ENCODE data around the gene ENDOU. TPM values are rescaled to one million over a fixed set of nuclear protein-coding genes. Genes with fewer than 3 reads are reported as not detected.

ENDOU gene
- total RNA-seq, 1 donor from 2014 or later = not detected

DNA sequence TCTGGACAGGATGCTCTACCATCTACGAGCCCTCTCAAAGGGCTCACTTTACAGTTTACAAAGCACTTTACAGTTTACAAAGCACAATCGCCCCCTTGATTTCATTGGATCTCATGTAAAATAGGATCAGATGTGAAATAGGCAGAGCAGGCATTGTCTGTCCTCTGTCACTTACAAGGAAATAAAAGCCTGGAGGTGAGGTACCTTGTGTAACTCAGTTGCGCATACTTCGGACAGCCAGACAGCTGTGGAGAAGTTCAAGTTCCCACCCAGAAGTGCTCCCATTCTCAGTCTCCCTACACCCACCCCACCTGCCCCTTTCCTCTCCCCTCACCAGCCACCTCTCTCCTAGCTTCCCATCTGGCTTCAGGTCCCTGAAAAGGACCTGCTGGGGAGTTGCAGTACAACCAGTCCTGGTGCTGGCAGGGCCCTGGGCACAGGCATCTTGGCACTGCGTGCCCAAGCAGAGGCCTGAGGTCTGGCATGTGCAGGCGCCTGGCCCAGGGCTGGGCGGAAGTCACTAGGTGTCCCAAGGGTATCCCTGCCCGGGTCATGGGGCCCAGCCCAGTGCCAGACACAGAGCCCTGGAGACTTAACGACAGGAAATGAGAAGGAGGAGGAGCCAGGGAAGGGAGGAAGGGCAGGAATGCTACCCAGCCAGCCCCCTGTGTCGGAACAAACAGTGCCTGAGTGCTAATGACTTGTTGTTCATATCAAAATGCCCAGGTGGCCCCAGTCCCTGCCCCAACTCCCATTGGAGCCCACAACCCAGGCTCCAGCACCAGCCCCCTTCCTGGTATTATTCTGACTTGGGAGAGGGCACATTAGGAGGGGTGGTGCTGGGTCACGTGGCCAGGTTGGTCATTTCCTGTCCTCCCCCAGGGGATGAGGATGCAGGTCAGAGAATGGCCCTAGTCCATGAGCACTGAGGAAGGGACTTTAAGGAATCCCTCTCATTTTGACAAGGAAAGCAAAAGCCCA, 28.0 kb upstream of the ENDOU start:
- no peaks in the 10 kb centered on the region for H3K27me3 Mint-ChIP-seq (ENCODE audit: low read depth)
- no peak for DNase-seq (ENCODE audit: low spot score)
- no peak overlapping the region for H3K27ac Mint-ChIP-seq
- H3K9me3 Mint-ChIP-seq = no peaks in the 10 kb centered on the region
- intact Hi-C loops (cut with micrococcal nuclease) = no loop called here
- H3K4me1 Mint-ChIP-seq (ENCODE audit: low read depth) = peaks cover 31% of the 10 kb centered on the region
- H3K36me3 Mint-ChIP-seq (ENCODE audit: low read depth) = no peaks in the 10 kb centered on the region
- H3K4me3 Mint-ChIP-seq (ENCODE audit: low read depth) = no peak overlapping the region

DNA sequence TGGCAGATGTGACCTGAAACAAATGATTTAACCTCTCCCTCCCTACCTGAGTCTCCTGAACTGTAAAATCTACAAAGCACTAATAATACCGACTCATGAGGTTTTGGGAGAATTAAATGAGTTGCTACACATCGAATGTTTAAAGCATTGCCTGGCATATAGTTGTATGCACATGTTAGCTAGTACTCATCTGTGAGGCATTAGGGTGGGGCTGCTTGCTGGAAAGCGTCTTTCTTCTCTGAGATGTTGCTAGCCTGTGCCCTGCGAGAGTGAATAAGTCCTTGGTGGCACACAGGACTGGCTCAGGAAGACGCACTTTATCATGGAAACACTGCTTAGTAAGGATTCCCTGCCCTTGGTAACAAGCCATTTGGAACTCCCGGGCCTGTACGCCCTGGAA, 27.3 kb upstream of the ENDOU start:
- DNase-seq (ENCODE audit: low spot score) = no peak
- Mint-ChIP-seq H3K36me3 (ENCODE audit: low read depth) (no peaks in the 10 kb centered on the region), H3K27ac (no peak overlapping the region), H3K27me3 (ENCODE audit: low read depth) (no peaks in the 10 kb centered on the region), H3K4me3 (ENCODE audit: low read depth) (no peak overlapping the region), H3K4me1 (ENCODE audit: low read depth) (peaks cover 31% of the 10 kb centered on the region), H3K9me3 (no peaks in the 10 kb centered on the region)
- intact Hi-C loops (cut with micrococcal nuclease) = no loop called here

DNA sequence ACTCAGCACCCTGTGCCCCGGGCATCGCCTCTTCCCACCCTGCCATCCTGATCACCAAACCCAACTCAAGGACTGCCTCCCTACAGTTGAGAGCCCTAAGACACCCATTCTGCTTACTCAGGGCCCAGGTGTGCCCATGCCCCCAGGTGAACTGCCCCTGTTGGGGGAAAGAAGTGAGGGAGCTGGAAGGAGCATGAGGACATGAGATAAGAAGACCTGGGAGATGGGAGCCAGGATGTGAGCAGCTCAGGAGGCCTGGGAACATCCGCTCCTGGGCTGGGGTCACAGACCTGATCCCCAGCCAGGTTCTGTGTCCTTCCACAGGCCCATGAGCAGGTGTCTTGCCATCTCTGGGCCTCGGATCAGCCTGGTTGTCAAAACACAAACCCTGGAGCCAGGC, 26.8 kb upstream of the ENDOU start:
- Mint-ChIP-seq H3K27ac (no peak overlapping the region), H3K4me1 (ENCODE audit: low read depth) (peaks cover 26% of the 10 kb centered on the region), H3K27me3 (ENCODE audit: low read depth) (no peaks in the 10 kb centered on the region), H3K36me3 (ENCODE audit: low read depth) (no peaks in the 10 kb centered on the region), H3K4me3 (ENCODE audit: low read depth) (no peak overlapping the region), H3K9me3 (no peaks in the 10 kb centered on the region)
- no peak for DNase-seq (ENCODE audit: low spot score)
- intact Hi-C loops (cut with micrococcal nuclease) = no loop called here

DNA sequence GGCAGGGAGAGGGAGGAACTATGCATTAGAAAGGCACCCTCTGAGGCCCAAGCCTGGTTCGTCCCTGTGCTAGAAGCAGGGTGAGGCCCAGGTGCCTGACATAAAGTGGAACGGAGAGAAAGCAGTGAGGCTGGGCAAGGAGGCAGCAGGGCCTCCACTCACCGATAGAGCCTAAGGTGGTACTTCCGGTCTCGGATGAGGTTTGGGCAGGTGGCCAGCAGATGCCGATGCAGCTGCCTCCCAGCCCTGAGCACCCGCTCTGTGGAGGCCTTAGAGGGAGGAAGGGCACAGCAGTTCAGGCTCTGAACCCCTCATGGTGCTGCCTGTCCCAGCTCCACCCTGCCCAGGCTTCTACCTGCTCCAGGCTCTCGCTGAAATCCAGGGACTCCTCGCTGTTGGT, 26.3 kb upstream of the ENDOU start:
- no peak overlapping the region for H3K4me3 Mint-ChIP-seq (ENCODE audit: low read depth)
- H3K36me3 Mint-ChIP-seq (ENCODE audit: low read depth) = no peaks in the 10 kb centered on the region
- peaks cover 24% of the 10 kb centered on the region for H3K4me1 Mint-ChIP-seq (ENCODE audit: low read depth)
- DNase-seq (ENCODE audit: low spot score) = no peak
- H3K27ac Mint-ChIP-seq = no peak overlapping the region
- no peaks in the 10 kb centered on the region for H3K9me3 Mint-ChIP-seq
- intact Hi-C loops (cut with micrococcal nuclease) = no loop called here
- H3K27me3 Mint-ChIP-seq (ENCODE audit: low read depth) = no peaks in the 10 kb centered on the region

DNA sequence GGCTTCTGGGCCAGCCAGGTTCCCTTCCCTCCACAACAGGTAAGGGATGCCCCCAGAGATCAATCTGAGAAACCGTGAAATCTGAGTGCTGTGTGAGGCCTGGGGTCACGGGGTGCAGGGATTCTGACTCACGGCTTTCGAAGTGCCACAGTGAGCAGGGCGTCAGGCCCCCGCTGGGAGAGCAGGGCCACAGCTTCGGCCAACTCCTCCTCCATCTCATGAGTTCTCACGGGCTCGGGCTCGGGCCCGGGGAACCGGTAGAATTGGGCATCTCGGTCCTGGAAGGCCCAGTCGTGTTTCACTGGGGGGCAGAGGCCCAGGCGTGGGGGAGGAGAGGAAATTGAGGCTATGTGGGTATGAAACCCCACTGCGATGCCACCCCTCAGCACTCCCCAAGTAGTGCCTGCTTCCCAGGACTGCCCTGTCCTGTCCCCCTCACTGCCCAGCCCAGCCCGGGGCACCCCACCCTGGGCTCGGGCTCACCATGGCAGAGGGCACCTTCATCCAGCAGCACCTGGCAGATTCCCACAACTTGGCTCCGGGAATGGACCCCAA, 25.7 kb upstream of the ENDOU start:
- intact Hi-C loops (cut with micrococcal nuclease) = no loop called here
- H3K27me3 Mint-ChIP-seq (ENCODE audit: low read depth) = no peaks in the 10 kb centered on the region

DNA sequence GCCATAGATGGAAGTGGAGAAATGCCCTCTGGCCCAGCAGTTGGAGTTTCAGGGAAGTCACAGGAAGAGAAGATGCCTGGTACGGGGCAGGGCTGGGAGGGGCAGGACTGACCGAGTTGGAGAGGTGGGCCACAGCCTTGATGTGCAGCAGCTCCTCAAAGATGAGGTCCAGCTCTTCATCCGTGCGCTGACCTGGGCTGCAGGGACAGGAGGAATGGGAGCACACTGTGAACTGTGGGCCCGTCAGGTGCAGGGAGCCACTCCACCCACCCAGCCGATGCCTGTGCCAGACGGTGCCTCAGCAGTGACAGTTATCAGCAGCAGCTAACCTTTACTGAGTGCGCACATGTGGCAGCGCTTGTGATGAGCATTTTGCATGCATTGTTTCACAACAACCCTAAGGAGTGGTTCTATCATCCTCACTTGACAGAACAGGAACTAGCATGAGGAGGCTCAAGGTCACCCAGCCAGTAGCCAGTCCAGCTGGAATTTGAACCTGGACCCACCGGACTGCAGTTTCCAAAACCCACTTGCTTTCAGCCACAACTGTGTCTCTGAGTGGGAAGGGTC, 25.0 kb upstream of the ENDOU start:
- H3K36me3 Mint-ChIP-seq (ENCODE audit: low read depth) = no peaks in the 10 kb centered on the region

More for the DNA sequence above, 25.7 kb upstream of the ENDOU start:
- no peaks in the 10 kb centered on the region for H3K9me3 Mint-ChIP-seq
- no peaks in the 10 kb centered on the region for H3K36me3 Mint-ChIP-seq (ENCODE audit: low read depth)
- H3K27ac Mint-ChIP-seq = no peak overlapping the region
- H3K4me1 Mint-ChIP-seq (ENCODE audit: low read depth) = peaks cover 19% of the 10 kb centered on the region
- DNase-seq (ENCODE audit: low spot score) = no peak
- H3K4me3 Mint-ChIP-seq (ENCODE audit: low read depth) = no peak overlapping the region

DNA sequence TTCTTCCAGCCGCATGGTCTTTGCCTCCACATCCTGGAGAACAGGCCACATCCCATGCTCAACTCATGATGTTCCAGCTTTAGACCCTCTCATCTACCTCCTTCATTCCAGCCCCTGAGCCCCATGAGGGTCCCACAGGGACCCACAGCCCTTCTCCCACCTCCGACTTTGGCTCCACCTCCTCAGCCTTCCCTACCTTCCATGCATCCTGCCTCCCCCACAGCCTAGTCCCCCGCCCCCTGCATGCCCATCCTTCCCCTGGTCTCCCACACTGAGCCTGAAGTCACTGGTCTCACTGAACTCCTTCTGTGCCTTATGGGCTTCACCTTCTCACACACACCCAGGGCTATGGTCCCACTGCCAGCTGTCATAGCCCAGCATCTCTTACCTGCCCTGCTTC, 23.6 kb upstream of the ENDOU start:
- no peaks in the 10 kb centered on the region for H3K9me3 Mint-ChIP-seq
- intact Hi-C loops (cut with micrococcal nuclease) = no loop called here
- H3K36me3 Mint-ChIP-seq (ENCODE audit: low read depth) = no peaks in the 10 kb centered on the region
- peaks cover 3% of the 10 kb centered on the region for H3K4me1 Mint-ChIP-seq (ENCODE audit: low read depth)
- H3K27me3 Mint-ChIP-seq (ENCODE audit: low read depth) = peaks cover 8% of the 10 kb centered on the region
- no peak for DNase-seq (ENCODE audit: low spot score)
- H3K27ac Mint-ChIP-seq = no peak overlapping the region
- H3K4me3 Mint-ChIP-seq (ENCODE audit: low read depth) = no peak overlapping the region

More for the DNA sequence above, 25.0 kb upstream of the ENDOU start:
- Mint-ChIP-seq H3K4me1 (ENCODE audit: low read depth) (peaks cover 12% of the 10 kb centered on the region), H3K4me3 (ENCODE audit: low read depth) (no peak overlapping the region), H3K27ac (no peak overlapping the region), H3K9me3 (no peaks in the 10 kb centered on the region), H3K27me3 (ENCODE audit: low read depth) (peaks cover 1% of the 10 kb centered on the region)
- no peak for DNase-seq (ENCODE audit: low spot score)
- intact Hi-C loops (cut with micrococcal nuclease) = no loop called here

DNA sequence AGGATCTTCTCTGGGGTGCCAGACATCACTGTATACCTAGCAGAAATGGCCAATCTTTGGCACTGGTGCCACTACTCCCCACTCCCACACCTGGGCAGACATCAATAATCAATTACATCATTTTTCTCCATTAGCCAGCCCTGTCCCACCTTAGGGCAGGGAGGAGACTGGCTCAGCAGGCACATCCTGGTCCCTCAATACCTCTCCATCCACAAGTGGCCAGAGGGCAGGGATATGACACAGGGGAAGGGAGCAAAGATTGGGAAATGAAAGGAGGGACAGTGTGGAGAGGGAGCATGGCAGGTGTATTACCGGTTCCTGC, 23.2 kb upstream of the ENDOU start:
- Mint-ChIP-seq H3K4me1 (ENCODE audit: low read depth) (no peaks in the 10 kb centered on the region), H3K27me3 (ENCODE audit: low read depth) (peaks cover 10% of the 10 kb centered on the region), H3K27ac (no peak overlapping the region), H3K36me3 (ENCODE audit: low read depth) (no peaks in the 10 kb centered on the region), H3K9me3 (no peaks in the 10 kb centered on the region), H3K4me3 (ENCODE audit: low read depth) (no peak overlapping the region)
- intact Hi-C loops (cut with micrococcal nuclease) = no loop called here
- DNase-seq (ENCODE audit: low spot score) = no peak

DNA sequence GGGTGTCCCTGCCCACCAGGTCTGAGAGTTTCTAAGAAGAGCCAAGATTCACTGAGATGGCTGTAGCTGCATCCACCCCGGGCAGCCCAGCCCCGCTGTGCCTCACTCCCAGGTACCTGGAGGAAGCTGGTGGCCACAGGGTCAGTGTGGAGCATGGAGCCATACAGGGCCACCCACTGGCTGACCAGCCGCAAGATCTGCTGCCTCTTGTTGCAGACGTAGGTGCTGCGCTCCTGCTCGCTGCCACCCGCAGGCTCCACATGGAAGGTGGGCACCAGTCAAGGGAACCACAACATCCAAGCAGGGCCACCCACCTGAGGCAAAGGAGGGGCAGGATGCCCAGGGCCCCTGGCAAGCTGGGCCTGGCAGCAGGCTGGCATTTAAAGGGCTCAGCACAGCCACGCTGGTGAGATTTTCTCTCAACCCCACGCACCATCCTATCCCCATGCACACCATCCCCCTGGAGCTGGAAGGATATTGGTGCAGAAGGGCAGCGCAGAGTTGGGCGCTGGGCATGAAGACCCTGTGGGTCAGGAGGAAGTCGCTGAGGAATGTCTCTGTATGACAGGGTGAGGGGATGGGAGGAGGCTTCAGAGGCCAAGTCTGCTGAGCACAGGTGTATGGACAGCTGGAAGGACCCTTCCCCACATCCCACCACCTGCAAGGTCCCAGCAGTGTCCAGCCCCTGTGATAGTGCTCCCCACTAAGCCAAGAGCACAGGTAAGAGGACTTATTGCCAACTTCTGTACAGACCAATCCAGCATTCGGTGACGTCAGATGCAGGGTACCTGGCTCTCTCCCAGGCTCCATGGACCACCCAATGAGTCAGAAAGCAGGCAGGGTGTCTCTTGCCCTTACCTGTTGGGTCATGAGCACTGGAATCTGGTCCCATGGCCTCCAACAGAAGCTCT, 22.6 kb upstream of the ENDOU start:
- Mint-ChIP-seq H3K4me1 (ENCODE audit: low read depth) (no peaks in the 10 kb centered on the region), H3K27ac (no peak overlapping the region), H3K27me3 (ENCODE audit: low read depth) (peaks cover 16% of the 10 kb centered on the region), H3K36me3 (ENCODE audit: low read depth) (no peaks in the 10 kb centered on the region), H3K9me3 (no peaks in the 10 kb centered on the region), H3K4me3 (ENCODE audit: low read depth) (no peak overlapping the region)
- no peak for DNase-seq (ENCODE audit: low spot score)
- intact Hi-C loops (cut with micrococcal nuclease) = no loop called here

DNA sequence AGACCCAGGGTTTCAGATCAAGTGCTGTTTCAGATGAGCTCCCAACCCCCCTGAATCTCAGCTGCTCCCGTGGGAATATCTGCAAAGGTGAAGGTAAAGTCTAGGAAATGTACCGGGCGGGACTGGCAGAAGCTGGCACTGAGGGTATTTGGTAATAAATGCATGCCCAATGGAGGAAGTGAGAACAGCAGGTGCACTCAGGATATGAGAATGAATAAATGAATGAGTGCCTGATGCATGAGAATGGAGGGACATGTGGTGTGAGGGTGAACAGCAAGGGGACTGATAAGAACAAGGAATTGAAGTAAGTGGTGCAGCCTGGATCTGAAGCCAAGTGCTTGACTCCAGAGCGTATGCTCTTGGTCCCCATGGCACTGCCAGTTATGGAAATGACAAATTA, 21.8 kb upstream of the ENDOU start:
- H3K9me3 Mint-ChIP-seq = no peaks in the 10 kb centered on the region
- no peaks in the 10 kb centered on the region for H3K36me3 Mint-ChIP-seq (ENCODE audit: low read depth)
- H3K27me3 Mint-ChIP-seq (ENCODE audit: low read depth) = peaks cover 16% of the 10 kb centered on the region
- no peak overlapping the region for H3K27ac Mint-ChIP-seq
- no peak overlapping the region for H3K4me3 Mint-ChIP-seq (ENCODE audit: low read depth)
- intact Hi-C loops (cut with micrococcal nuclease) = no loop called here
- DNase-seq (ENCODE audit: low spot score) = no peak
- peaks cover 3% of the 10 kb centered on the region for H3K4me1 Mint-ChIP-seq (ENCODE audit: low read depth)

DNA sequence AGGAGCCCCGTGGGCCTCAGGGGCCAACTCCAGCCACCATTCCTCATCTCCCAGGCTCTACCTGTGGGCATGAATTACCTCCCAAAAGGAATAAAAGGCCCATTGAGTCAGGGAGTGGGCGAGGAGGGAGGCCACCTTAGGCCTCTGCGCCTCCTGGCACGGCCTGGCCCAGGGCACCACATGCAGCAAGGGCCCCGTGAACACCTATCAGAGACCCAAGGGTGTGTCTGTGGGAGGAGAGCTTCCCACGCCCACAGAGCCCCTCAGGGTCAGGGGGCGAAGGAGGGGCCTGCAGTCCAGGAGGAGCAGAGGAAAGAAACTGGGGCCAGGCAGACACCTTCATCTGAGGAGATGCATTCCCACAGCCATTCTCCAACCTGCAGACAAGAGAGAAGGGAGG, 21.2 kb upstream of the ENDOU start:
- no peak for DNase-seq (ENCODE audit: low spot score)
- Mint-ChIP-seq H3K27me3 (ENCODE audit: low read depth) (peaks cover 16% of the 10 kb centered on the region), H3K4me1 (ENCODE audit: low read depth) (peaks cover 3% of the 10 kb centered on the region), H3K9me3 (no peaks in the 10 kb centered on the region), H3K27ac (no peak overlapping the region), H3K4me3 (ENCODE audit: low read depth) (no peak overlapping the region), H3K36me3 (ENCODE audit: low read depth) (no peaks in the 10 kb centered on the region)
- intact Hi-C loops (cut with micrococcal nuclease) = no loop called here

DNA sequence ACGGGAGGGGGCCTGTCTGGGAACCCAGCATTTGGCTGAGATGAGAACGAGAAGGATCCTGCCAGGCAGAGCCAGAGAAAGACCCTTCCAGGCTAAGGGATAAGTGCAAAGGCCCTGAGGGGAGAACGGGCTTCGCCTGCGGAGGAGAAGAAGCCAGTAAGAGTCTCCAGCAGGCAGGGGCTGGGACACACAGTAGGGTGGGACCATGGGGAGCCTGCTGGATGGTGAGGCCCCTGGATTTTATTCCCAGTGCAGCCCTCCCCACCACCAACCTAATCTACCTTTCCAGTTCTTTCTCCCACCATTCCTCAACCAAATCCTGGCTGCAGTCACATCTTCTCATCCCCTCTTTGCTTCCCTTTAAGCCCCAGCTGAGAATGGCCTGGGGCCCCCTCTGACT, 20.8 kb upstream of the ENDOU start:
- intact Hi-C loops (cut with micrococcal nuclease) = no loop called here
- Mint-ChIP-seq H3K27ac (no peak overlapping the region), H3K36me3 (ENCODE audit: low read depth) (no peaks in the 10 kb centered on the region), H3K27me3 (ENCODE audit: low read depth) (peaks cover 16% of the 10 kb centered on the region), H3K4me1 (ENCODE audit: low read depth) (peaks cover 6% of the 10 kb centered on the region), H3K9me3 (no peaks in the 10 kb centered on the region), H3K4me3 (ENCODE audit: low read depth) (no peak overlapping the region)
- no peak for DNase-seq (ENCODE audit: low spot score)

All from activated T-helper 2 cell treated with anti-CD3 and anti-CD28 coated beads, Interferon-gamma antibody, Interleukin-2, Interleukin-4, amounts not matched to agents 10 μg/mL and 5 μg/mL and 100 μg/mL, durations not matched to agents 14 hours and 24 hours and 36 hours (primary cell).